HCT116 (cell line): ENCODE measurements around the gene KMT2D. TPM values are rescaled to one million over a fixed set of nuclear protein-coding genes. Genes with fewer than 3 reads are reported as not detected.

Experiments used
- ATAC-seq: fragments of 200-7000 bp; cut with Tn5 transposase; 2 replicates; pipeline ENCODE4 v1.9.1; 2020; ENCODE audit warnings: mild to moderate bottlenecking, moderate library complexity
- BruUV-seq: library from RNA; stranded (reverse); fragments of 400-500 nt; replicated peaks from 2 replicates; lab custom pipeline; 2021; lab: Mats Ljungman, UMichigan
- CTCF ChIA-PET: fragments of 300-600 bp; sonication (Branson Sonifier 250); formaldehyde crosslinking; loops from one replicate; lab custom pipeline; 2021; ENCODE audit warnings: antibody characterized with exemption; lab: Charles Lee
- POLR2A ChIA-PET: fragments of 300-600, 350-600 bp; sonication (Branson Sonifier 250); formaldehyde crosslinking; loops from one replicate; lab custom pipeline; 2021; ENCODE audit warnings: antibody characterized with exemption; lab: Charles Lee
- RAD21 ChIA-PET, 2 experiments: fragments of 300-600 bp; sonication (Branson Sonifier 250); formaldehyde crosslinking; loops; one replicate each; lab custom pipeline; 2023; ENCODE audit warnings: low total read pairs in 2 of 2; ENCODE audit not compliant: uncharacterized antibody in 2 of 2, unreplicated experiment in 2 of 2, low non-redundant PET in 1 of 2; lab: Charles Lee
- DNase-seq: peaks from one replicate; pipeline ENCODE4 v3.0.0-alpha.2; 2010; ENCODE audit warnings: low read depth, low spot score
- H2AFZ ChIP-seq: fragments of 200-600 bp; shearing (Covaris generic), sonication (generic); 2 replicates; pipeline ENCODE4 v1.6.1; 2017; ENCODE audit warnings: low read depth, mixed run types, mixed read lengths, antibody characterized with exemption, low read length; ENCODE audit not compliant: poor library complexity, severe bottlenecking
- H3K27ac ChIP-seq: 2 replicates; pipeline ENCODE4 v1.5.1; 2012; ENCODE audit warnings: low read depth, low read length
- H3K27me3 ChIP-seq: fragments of 200-600 bp; sonication (generic); 2 replicates; pipeline ENCODE4 v1.6.1; 2016; ENCODE audit warnings: mixed run types, low read length, mixed read lengths; ENCODE audit not compliant: insufficient read depth
- H3K36me3 ChIP-seq, 2 experiments: fragments of 200-500 bp in 1 of 2; fragments of 200-600 bp in 1 of 2; sonication (Bioruptor generic) in 1 of 2; sonication (generic) in 1 of 2; 2 replicates each; pipeline versions ENCODE4 v1.5.1 to v1.6.1; 2014 to 2016; ENCODE audit warnings: low read length in 2 of 2, inconsistent platforms in 1 of 2, mixed read lengths in 1 of 2, mixed run types in 1 of 2; ENCODE audit not compliant: insufficient read depth in 2 of 2, control insufficient read depth in 1 of 2
- H3K4me1 ChIP-seq, 2 experiments: fragments of 200-600 bp in 1 of 2; sonication (generic) in 1 of 2; 2 replicates each; pipeline versions ENCODE4 v1.5.1 to v1.6.1; 2012 to 2017; ENCODE audit warnings: low read length in 2 of 2, inconsistent platforms in 1 of 2, mild to moderate bottlenecking in 1 of 2, mixed read lengths in 1 of 2, mixed run types in 1 of 2, moderate library complexity in 1 of 2; ENCODE audit not compliant: insufficient read depth in 2 of 2, control insufficient read depth in 1 of 2
- H3K4me2 ChIP-seq: fragments of 200-600 bp; sonication (generic); 2 replicates; pipeline ENCODE4 v1.6.1; 2017; ENCODE audit warnings: mixed run types, low read length, mixed read lengths
- H3K4me3 ChIP-seq, 2 experiments: fragments of 200-600 bp in 1 of 2; sonication (generic) in 1 of 2; replicated peaks in 1 of 2; 2 replicates each; pipeline ENCODE4 v1.5.1; 2011 to 2016; ENCODE audit warnings: low read length in 2 of 2, control low read depth in 1 of 2, low read depth in 1 of 2, mild to moderate bottlenecking in 1 of 2, mixed read lengths in 1 of 2, mixed run types in 1 of 2
- H3K79me2 ChIP-seq: fragments of 200-600 bp; sonication (generic); 2 replicates; pipeline ENCODE4 v1.6.1; 2017; ENCODE audit warnings: mild to moderate bottlenecking, mixed run types, low read length, moderate library complexity, mixed read lengths; ENCODE audit not compliant: insufficient read depth
- H3K9ac ChIP-seq: fragments of 200-600 bp; sonication (generic); 2 replicates; pipeline ENCODE4 v1.6.1; 2016; ENCODE audit warnings: low read length, mixed read lengths
- H3K9me2 ChIP-seq: fragments of 200-600 bp; sonication (generic), shearing (Covaris generic); 2 replicates; pipeline ENCODE4 v1.6.1; 2017; ENCODE audit warnings: mixed run types, mild to moderate bottlenecking, moderate library complexity; ENCODE audit not compliant: insufficient read depth
- H3K9me3 ChIP-seq, 2 experiments: fragments of 200-500 bp in 1 of 2; fragments of 200-600 bp in 1 of 2; sonication (Bioruptor generic) in 1 of 2; sonication (generic) in 1 of 2; 2 replicates each; pipeline ENCODE4 v1.6.1; 2014 to 2017; ENCODE audit warnings: low read length in 2 of 2, mixed read lengths in 2 of 2, inconsistent platforms in 1 of 2, low read depth in 1 of 2, mild to moderate bottlenecking in 1 of 2, mixed run types in 1 of 2, moderate library complexity in 1 of 2; ENCODE audit not compliant: control insufficient read depth in 1 of 2, insufficient read depth in 1 of 2
- H4K20me1 ChIP-seq: fragments of 200-600 bp; sonication (generic), shearing (Covaris generic); 2 replicates; pipeline ENCODE4 v1.6.1; 2017; ENCODE audit warnings: mixed run types, mild to moderate bottlenecking, moderate library complexity; ENCODE audit not compliant: insufficient read depth
- CEBPB ChIP-seq: IDR thresholded peaks from 2 replicates; pipeline ENCODE4 v1.6.1; 2012; ENCODE audit warnings: low read depth
- EGR1 ChIP-seq: IDR thresholded peaks from 2 replicates; pipeline ENCODE4 v1.6.1; 2012; ENCODE audit warnings: low read depth
- ELF1 ChIP-seq: IDR thresholded peaks from 2 replicates; pipeline ENCODE4 v1.6.1; 2012; ENCODE audit warnings: low read depth, borderline replicate concordance
- EZH2 ChIP-seq: fragments of 200-600 bp; sonication (generic); IDR thresholded peaks from 2 replicates; pipeline ENCODE4 v1.6.1; 2017; ENCODE audit warnings: antibody characterized with exemption, mixed run types
- FOSL1 ChIP-seq: IDR thresholded peaks from 2 replicates; pipeline ENCODE4 v1.6.1; 2012; ENCODE audit warnings: low read depth
- JUND ChIP-seq: IDR thresholded peaks from 2 replicates; pipeline ENCODE4 v1.6.1; 2012
- POLR2A ChIP-seq: IDR thresholded peaks from 2 replicates; pipeline ENCODE4 v1.7.0; 2011; ENCODE audit warnings: borderline replicate concordance; ENCODE audit not compliant: insufficient read depth, insufficient read length; ENCODE audit errors: extremely low read depth
- RAD21 ChIP-seq: IDR thresholded peaks from 2 replicates; pipeline ENCODE4 v1.6.1; 2012; ENCODE audit warnings: low read depth, mild to moderate bottlenecking
- SIN3A ChIP-seq: IDR thresholded peaks from 2 replicates; pipeline ENCODE4 v1.6.1; 2012; ENCODE audit warnings: low read depth
- SP1 ChIP-seq: IDR thresholded peaks from 2 replicates; pipeline ENCODE4 v1.6.1; 2012; ENCODE audit warnings: low read depth
- SRF ChIP-seq: IDR thresholded peaks from 2 replicates; pipeline ENCODE4 v1.6.1; 2012; ENCODE audit warnings: low read depth
- YY1 ChIP-seq: IDR thresholded peaks from 2 replicates; pipeline ENCODE4 v1.6.1; 2011; ENCODE audit warnings: low read length, low read depth, moderate library complexity, mild to moderate bottlenecking; ENCODE audit not compliant: insufficient replicate concordance; ENCODE audit errors: extremely low read depth
- ZFX ChIP-seq: fragments of 450-650 bp; IDR thresholded peaks from 2 replicates; pipeline ENCODE4 v1.6.1; 2017
- intact Hi-C: fragments of 100-400 bp; cut with micrococcal nuclease; formaldehyde crosslinking; loops from 2 replicates; pipeline ENCODE4 v1.10.0; 2022
- total RNA-seq: library from RNA; stranded (reverse); gene quantifications from one replicate; pipeline ENCODE4 v1.2.1, GENCODE V29; 2021; ENCODE audit not compliant: unreplicated experiment
- TF ChIP-seq, protein P1 (sequence below): IDR thresholded peaks from 2 replicates; pipeline ENCODE4 v1.6.1; 2012; ENCODE audit warnings: low read depth
- TF ChIP-seq, protein P2 (sequence below): IDR thresholded peaks from 2 replicates; pipeline ENCODE4 v1.6.1; 2012
- TF ChIP-seq, protein P3 (sequence below): IDR thresholded peaks from 2 replicates; pipeline ENCODE4 v1.6.1; 2012
- TF ChIP-seq, protein P4 (sequence below): IDR thresholded peaks from 2 replicates; pipeline ENCODE4 v1.6.1; 2011; ENCODE audit warnings: mild to moderate bottlenecking, low read length, moderate library complexity; ENCODE audit not compliant: insufficient replicate concordance; ENCODE audit errors: extremely low read depth

KMT2D gene
- total RNA-seq, 1 experiment from 2014 or later = 71.3 TPM

DNA sequence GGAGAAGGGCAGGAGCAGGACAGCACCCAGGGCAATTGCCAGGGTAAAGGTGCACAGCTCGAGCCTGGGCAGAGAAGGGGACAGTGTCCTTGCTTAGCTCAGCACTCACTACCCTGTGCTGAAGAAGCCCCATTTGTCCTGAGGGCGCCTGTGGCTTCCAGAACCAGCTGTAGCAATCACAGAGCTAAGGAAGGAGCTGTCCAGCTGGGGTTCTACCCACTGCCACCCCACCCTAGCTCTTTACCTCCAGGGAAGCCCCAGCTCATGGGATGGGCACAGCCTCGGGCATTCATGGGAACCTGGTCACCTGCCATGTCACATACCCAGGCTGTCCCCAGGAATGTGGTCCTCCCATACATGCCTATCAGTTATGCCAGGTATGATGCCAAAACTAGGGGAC lies 44.2 kb upstream of the KMT2D start:
- H4K20me1 ChIP-seq = no peaks in the 10 kb centered on the region
- no peaks in the 10 kb centered on the region for H3K9me2 ChIP-seq
- peaks cover 4% of the 10 kb centered on the region for H3K79me2 ChIP-seq
- TF ChIP-seq JUND (no peak), EZH2 (no peak)
- TF ChIP-seq, all 23 proteins: peak for 0
- Histone ChIP-seq H3K4me1 (peaks cover 6 to 22% of the 10 kb centered on the region in 2 experiments; a peak in 3 of 4 replicates), H3K27ac (no peak overlapping the region), H2AFZ (no peak overlapping the region), H3K9ac (no peak overlapping the region), H3K4me3 (no peak overlapping the region), H3K4me2 (no peak overlapping the region), H3K36me3 (peaks cover 6 to 8% of the 10 kb centered on the region in 2 experiments; a peak in 2 of 4 replicates), H3K27me3 (no peaks in the 10 kb centered on the region), H3K9me3 (no peaks in the 10 kb centered on the region)
- DNase-seq (no peak), ATAC-seq (no peak)
- ChIA-PET CTCF (interaction anchor here (1.7 kb wide), 1 partner anchor 17 kb away, joined by 6 read pairs; no protein-coding TSS in a partner anchor), RAD21 (no interaction called here), POLR2A (interaction anchor here (1.2 to 1.3 kb wide), 2 partner anchors 17 to 26 kb away, joined by 3 to 4 read pairs; partner anchors contain the start of gene TUBA1B)
- intact Hi-C loops = no loop called here
- no TSS peak for BruUV-seq

DNA sequence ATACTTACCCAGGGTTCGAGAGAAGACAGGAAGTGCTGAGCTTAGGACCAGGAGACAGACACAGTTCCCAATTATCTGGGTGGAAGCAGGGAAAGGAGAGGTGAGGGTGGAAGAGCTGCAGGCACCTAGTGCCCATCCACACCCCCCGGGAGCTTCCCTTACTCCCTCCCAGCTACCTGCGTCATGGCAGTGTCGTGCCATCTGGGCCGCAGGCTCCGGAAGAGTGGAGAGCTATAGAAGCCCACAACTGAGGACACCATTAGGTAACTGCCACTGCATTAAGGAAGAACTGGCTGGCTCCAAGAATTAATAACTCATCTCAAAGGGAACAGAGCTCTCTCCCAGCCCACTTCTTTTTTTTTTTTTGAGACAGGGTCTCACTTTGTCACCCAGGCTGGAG lies 39.8 kb upstream of the KMT2D start:
- Histone ChIP-seq H3K27me3 (no peaks in the 10 kb centered on the region), H3K9ac (no peak overlapping the region), H3K36me3 (peaks cover 10 to 12% of the 10 kb centered on the region in 2 experiments; a peak in 2 of 4 replicates), H3K9me2 (no peaks in the 10 kb centered on the region), H3K79me2 (no peaks in the 10 kb centered on the region), H3K27ac (no peak overlapping the region), H2AFZ (no peak overlapping the region), H4K20me1 (no peaks in the 10 kb centered on the region), H3K4me2 (no peak overlapping the region), H3K9me3 (no peaks in the 10 kb centered on the region), H3K4me1 (no peaks in the 10 kb centered on the region), H3K4me3 (no peak overlapping the region)
- intact Hi-C loops = no loop called here
- POLR2A ChIA-PET = no interaction called here
- no peak for TF ChIP-seq RAD21
- no peak for TF ChIP-seq EGR1
- TF ChIP-seq SP1 = no peak
- TF ChIP-seq, protein P1, sequence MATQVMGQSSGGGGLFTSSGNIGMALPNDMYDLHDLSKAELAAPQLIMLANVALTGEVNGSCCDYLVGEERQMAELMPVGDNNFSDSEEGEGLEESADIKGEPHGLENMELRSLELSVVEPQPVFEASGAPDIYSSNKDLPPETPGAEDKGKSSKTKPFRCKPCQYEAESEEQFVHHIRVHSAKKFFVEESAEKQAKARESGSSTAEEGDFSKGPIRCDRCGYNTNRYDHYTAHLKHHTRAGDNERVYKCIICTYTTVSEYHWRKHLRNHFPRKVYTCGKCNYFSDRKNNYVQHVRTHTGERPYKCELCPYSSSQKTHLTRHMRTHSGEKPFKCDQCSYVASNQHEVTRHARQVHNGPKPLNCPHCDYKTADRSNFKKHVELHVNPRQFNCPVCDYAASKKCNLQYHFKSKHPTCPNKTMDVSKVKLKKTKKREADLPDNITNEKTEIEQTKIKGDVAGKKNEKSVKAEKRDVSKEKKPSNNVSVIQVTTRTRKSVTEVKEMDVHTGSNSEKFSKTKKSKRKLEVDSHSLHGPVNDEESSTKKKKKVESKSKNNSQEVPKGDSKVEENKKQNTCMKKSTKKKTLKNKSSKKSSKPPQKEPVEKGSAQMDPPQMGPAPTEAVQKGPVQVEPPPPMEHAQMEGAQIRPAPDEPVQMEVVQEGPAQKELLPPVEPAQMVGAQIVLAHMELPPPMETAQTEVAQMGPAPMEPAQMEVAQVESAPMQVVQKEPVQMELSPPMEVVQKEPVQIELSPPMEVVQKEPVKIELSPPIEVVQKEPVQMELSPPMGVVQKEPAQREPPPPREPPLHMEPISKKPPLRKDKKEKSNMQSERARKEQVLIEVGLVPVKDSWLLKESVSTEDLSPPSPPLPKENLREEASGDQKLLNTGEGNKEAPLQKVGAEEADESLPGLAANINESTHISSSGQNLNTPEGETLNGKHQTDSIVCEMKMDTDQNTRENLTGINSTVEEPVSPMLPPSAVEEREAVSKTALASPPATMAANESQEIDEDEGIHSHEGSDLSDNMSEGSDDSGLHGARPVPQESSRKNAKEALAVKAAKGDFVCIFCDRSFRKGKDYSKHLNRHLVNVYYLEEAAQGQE = no peak
- TF ChIP-seq, protein P2, sequence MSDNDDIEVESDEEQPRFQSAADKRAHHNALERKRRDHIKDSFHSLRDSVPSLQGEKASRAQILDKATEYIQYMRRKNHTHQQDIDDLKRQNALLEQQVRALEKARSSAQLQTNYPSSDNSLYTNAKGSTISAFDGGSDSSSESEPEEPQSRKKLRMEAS = no peak
- TF ChIP-seq EZH2 = no peak
- no peak for TF ChIP-seq FOSL1
- TF ChIP-seq SIN3A = no peak
- no peak for TF ChIP-seq YY1
- no peak for TF ChIP-seq POLR2A
- no peak for TF ChIP-seq SRF
- TF ChIP-seq, protein P3, sequence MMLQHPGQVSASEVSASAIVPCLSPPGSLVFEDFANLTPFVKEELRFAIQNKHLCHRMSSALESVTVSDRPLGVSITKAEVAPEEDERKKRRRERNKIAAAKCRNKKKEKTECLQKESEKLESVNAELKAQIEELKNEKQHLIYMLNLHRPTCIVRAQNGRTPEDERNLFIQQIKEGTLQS = no peak
- TF ChIP-seq ELF1 = no peak
- no peak for TF ChIP-seq ZFX
- TF ChIP-seq, protein P4, sequence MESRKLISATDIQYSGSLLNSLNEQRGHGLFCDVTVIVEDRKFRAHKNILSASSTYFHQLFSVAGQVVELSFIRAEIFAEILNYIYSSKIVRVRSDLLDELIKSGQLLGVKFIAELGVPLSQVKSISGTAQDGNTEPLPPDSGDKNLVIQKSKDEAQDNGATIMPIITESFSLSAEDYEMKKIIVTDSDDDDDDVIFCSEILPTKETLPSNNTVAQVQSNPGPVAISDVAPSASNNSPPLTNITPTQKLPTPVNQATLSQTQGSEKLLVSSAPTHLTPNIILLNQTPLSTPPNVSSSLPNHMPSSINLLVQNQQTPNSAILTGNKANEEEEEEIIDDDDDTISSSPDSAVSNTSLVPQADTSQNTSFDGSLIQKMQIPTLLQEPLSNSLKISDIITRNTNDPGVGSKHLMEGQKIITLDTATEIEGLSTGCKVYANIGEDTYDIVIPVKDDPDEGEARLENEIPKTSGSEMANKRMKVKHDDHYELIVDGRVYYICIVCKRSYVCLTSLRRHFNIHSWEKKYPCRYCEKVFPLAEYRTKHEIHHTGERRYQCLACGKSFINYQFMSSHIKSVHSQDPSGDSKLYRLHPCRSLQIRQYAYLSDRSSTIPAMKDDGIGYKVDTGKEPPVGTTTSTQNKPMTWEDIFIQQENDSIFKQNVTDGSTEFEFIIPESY = no peak
- TF ChIP-seq CEBPB = no peak
- RAD21 ChIA-PET = no interaction called here
- CTCF ChIA-PET = interaction anchor here (0.9 to 4.9 kb wide), 5 partner anchors 8 to 37 kb away, joined by 3 to 59 read pairs (median 9); partner anchors contain the start of gene LMBR1L
- DNase-seq (no peak), ATAC-seq (no peak)
- no TSS peak for BruUV-seq
